Measurements from ENCODE around the gene PDK3. TPM values are rescaled to one million over a fixed set of nuclear protein-coding genes. Genes with fewer than 3 reads are reported as not detected.

PDK3 gene
- total RNA-seq, 2 experiments from 2014 or later = 31.7 to 32.3 TPM

- no peak overlapping the region for H3K27ac Mint-ChIP-seq
- no peaks in the 10 kb centered on the region for H3K4me1 Mint-ChIP-seq (ENCODE audit: low read depth)
- no peak overlapping the region for H3K4me3 Mint-ChIP-seq
- H3K9me3 Mint-ChIP-seq = no peaks in the 10 kb centered on the region
- intact Hi-C loops (cut with micrococcal nuclease) = no loop called here
- H3K36me3 Mint-ChIP-seq (ENCODE audit: low read depth) = no peaks in the 10 kb centered on the region
- CTCF ChIA-PET = no interaction called here
- H3K27me3 Mint-ChIP-seq (ENCODE audit: low read depth) = no peaks in the 10 kb centered on the region
- DNase-seq = no peak
Observed at GRCh38 chrX:24566240-24566639, 101.2 kb downstream of the PDK3 start.

- Mint-ChIP-seq H3K4me3 (no peak overlapping the region), H3K9me3 (no peaks in the 10 kb centered on the region), H3K36me3 (ENCODE audit: low read depth) (no peaks in the 10 kb centered on the region), H3K27me3 (ENCODE audit: low read depth) (no peaks in the 10 kb centered on the region), H3K4me1 (ENCODE audit: low read depth) (no peaks in the 10 kb centered on the region), H3K27ac (no peak overlapping the region)
- intact Hi-C loops (cut with micrococcal nuclease) = no loop called here
- CTCF ChIA-PET = no interaction called here
- DNase-seq = no peak
Observed at GRCh38 chrX:24567169-24567568, 102.1 kb downstream of the PDK3 start.

DNA sequence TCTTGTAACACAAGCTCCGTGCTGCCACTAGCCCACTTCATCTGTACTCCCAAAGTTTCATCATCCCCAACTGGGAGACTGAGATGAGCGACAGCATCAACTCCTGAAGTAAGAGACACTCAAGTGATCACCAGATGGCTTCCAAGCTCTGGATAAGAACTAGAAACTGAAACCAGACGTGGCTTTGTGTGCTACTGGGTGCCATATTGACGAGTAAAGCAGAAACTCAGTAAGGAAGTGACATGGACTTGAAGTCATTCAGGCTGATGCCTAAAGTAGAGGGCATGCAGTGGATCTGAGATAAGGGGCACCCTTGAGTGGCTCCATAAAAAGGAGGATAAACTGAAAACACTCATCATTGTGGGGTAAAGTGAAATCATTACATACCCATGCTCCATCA, 109.7 kb downstream of the PDK3 start:
- H3K9me3 Mint-ChIP-seq = no peaks in the 10 kb centered on the region
- no peak overlapping the region for H3K27ac Mint-ChIP-seq
- H3K27me3 Mint-ChIP-seq (ENCODE audit: low read depth) = no peaks in the 10 kb centered on the region
- H3K4me3 Mint-ChIP-seq = no peak overlapping the region
- CTCF ChIA-PET = no interaction called here
- DNase-seq = no peak
- H3K4me1 Mint-ChIP-seq (ENCODE audit: low read depth) = no peaks in the 10 kb centered on the region
- intact Hi-C loops (cut with micrococcal nuclease) = no loop called here
- no peaks in the 10 kb centered on the region for H3K36me3 Mint-ChIP-seq (ENCODE audit: low read depth)

DNA sequence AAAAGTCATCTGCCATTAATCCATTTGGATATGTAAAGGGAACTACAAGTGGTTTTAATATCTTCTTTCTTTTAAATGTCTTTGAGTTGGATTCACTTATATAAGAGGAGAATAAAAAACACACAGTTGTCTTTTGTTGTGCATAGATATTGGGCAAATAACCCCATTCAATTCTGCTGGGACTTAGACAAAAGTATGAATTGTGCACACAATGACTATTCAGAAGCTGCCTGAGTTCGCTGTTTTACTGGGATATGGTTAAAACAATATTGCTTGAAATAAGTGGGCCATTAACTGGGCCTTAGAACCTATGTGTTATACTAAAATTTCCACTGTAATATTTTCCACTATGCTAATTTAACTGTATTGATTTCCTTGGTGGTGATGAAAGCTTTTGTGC, 110.4 kb downstream of the PDK3 start:
- DNase-seq = no peak
- intact Hi-C loops (cut with micrococcal nuclease) = no loop called here
- CTCF ChIA-PET = no interaction called here
- no peak overlapping the region for H3K27ac Mint-ChIP-seq
- H3K36me3 Mint-ChIP-seq (ENCODE audit: low read depth) = no peaks in the 10 kb centered on the region
- H3K4me3 Mint-ChIP-seq = no peak overlapping the region
- no peaks in the 10 kb centered on the region for H3K9me3 Mint-ChIP-seq
- H3K27me3 Mint-ChIP-seq (ENCODE audit: low read depth) = no peaks in the 10 kb centered on the region
- no peaks in the 10 kb centered on the region for H3K4me1 Mint-ChIP-seq (ENCODE audit: low read depth)

DNA sequence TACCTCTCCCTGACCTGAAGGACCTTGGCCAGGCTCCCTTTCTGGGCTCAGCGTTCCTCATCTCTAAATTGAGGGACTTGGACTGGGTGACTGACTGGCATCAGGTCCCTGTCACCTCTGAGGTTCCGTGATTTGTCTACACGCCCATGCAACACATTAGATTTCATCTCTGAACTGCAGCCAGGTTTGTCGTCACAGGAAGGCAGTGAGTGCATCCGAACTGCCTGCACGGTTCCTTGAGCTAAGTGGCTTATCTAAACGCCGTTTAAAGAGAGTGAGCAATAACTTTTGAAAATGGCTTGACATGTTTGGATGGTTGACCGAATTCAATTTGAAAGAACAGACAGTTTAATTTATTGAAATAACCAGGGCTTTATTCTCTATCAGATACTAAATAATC, 112.0 kb downstream of the PDK3 start:
- no peak for DNase-seq
- H3K9me3 Mint-ChIP-seq = no peaks in the 10 kb centered on the region
- CTCF ChIA-PET = interaction anchor here (1.1 kb wide), 1 partner anchor 181 kb away, joined by 3 read pairs; no protein-coding TSS in a partner anchor

More for the DNA sequence above, 112.0 kb downstream of the PDK3 start:
- H3K4me3 Mint-ChIP-seq = no peak overlapping the region
- no peaks in the 10 kb centered on the region for H3K27me3 Mint-ChIP-seq (ENCODE audit: low read depth)
- intact Hi-C loops (cut with micrococcal nuclease) = no loop called here
- H3K36me3 Mint-ChIP-seq (ENCODE audit: low read depth) = no peaks in the 10 kb centered on the region
- H3K4me1 Mint-ChIP-seq (ENCODE audit: low read depth) = no peaks in the 10 kb centered on the region
- H3K27ac Mint-ChIP-seq = no peak overlapping the region

Other genes starting within 250 kb of the PDK3 start
- gene SUPT20HL2, start 151.2 kb upstream of the PDK3 start, total RNA-seq = not detected
- gene SUPT20HL1, start 104.6 kb upstream of the PDK3 start, total RNA-seq = not detected
- under 1 TPM in 1 of 2 experiments, not detected in 1; 0.17 TPM for gene PCYT1B, start 182.1 kb downstream of the PDK3 start, total RNA-seq
- gene POLA1, start 228.6 kb downstream of the PDK3 start, total RNA-seq = 10 to 100 TPM; 38.2 to 38.7 TPM

All from activated naive CD4-positive, alpha-beta T cell treated with anti-CD3 and anti-CD28 coated beads for 36 hours (primary cell).